ENCODE results near the gene NLK. TPM values are rescaled to one million over a fixed set of nuclear protein-coding genes. Genes with fewer than 3 reads are reported as not detected.

The NLK gene
- total RNA-seq, 1 donor from 2014 or later: 30.6 TPM

GRCh38 chr17:28166478-28166877 is 124.0 kb downstream of the NLK start:
- Histone ChIP-seq H2AFZ (ENCODE audit: low read depth, low read length) (no peak overlapping the region), H3K36me3 (ENCODE audit: insufficient read depth, low read length) (peaks cover 7% of the 10 kb centered on the region), H4K20me1 (ENCODE audit: insufficient read depth, low read length) (peaks cover 5% of the 10 kb centered on the region), H3K9me3 (ENCODE audit: insufficient read depth, low read depth, low read length) (no peaks in the 10 kb centered on the region), H3K79me2 (ENCODE audit: insufficient read depth, low read length) (no peaks in the 10 kb centered on the region), H3K4me1 (ENCODE audit: insufficient read depth, low read length) (peaks cover 8% of the 10 kb centered on the region), H3K9ac (ENCODE audit: low read length) (no peak overlapping the region), H3K27me3 (ENCODE audit: insufficient read depth, low read length) (no peaks in the 10 kb centered on the region), H3K4me3 (ENCODE audit: insufficient read depth, low read depth, low read length) (no peak overlapping the region), H3K27ac (ENCODE audit: low read depth, low read length) (no peak overlapping the region), H3K4me2 (ENCODE audit: low read length) (no peak overlapping the region)
- Mint-ChIP-seq H3K4me3 (ENCODE audit: unreplicated experiment) (no peak overlapping the region), H3K9me3 (ENCODE audit: unreplicated experiment) (no peaks in the 10 kb centered on the region), H3K4me1 (ENCODE audit: low read depth, unreplicated experiment) (peaks cover 6% of the 10 kb centered on the region), H3K27ac (ENCODE audit: unreplicated experiment) (no peak overlapping the region), H3K27me3 (ENCODE audit: low read depth, unreplicated experiment) (no peaks in the 10 kb centered on the region), H3K36me3 (ENCODE audit: low read depth, unreplicated experiment) (peaks cover 2% of the 10 kb centered on the region)
- FAIRE-seq: no peak
- DNase-seq (ENCODE audit: low read depth): no peak
- TF ChIP-seq CTCF (IDR thresholded peaks at IDR 0.05; ENCODE audit: insufficient read depth, low read depth, low read length): no peak
- TF ChIP-seq EZH2 (IDR thresholded peaks at IDR 0.05; ENCODE audit: insufficient read depth, low read length): no peak

DNA sequence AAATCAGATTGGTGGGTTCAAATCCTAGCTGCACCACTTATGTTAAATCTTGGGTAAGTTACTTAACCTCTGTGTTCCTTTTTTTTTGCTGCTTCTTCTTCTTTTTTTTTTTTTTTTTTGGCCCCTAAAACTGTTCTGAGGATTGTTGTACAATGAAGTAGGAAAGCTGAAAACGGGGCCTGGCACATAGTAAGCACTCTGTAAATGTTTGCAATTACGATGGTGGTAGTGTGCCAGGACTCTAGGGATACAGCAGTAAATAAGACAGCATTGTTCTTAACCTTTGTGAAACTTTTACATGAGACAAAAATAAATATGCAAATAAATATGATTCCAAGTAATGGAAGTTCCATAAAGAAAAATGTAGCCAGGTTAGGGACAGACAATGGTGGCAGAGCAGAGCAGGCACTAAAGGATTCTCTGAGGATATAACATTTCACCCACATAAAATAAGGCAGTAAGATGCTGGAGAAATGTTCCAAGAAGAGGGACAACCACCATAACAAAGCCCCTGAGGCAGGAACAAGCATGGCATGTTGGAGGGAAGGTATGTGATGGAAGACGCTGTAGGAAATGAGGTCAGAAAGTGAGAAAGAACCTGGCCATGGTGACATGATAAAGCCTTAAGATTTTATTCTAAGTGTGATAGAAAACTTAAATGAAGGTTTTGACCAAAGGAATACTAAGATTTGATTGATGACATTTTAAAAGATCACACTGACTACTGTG is 127.3 kb downstream of the NLK start:
- DNase-seq (ENCODE audit: low read depth) (no peak), FAIRE-seq (no peak)
- Mint-ChIP-seq H3K27me3 (ENCODE audit: low read depth, unreplicated experiment) (no peaks in the 10 kb centered on the region), H3K36me3 (ENCODE audit: low read depth, unreplicated experiment) (peaks cover 7% of the 10 kb centered on the region), H3K4me3 (ENCODE audit: unreplicated experiment) (no peak overlapping the region), H3K4me1 (ENCODE audit: low read depth, unreplicated experiment) (peaks cover 16% of the 10 kb centered on the region), H3K9me3 (ENCODE audit: unreplicated experiment) (no peaks in the 10 kb centered on the region), H3K27ac (ENCODE audit: unreplicated experiment) (no peak overlapping the region)
- Histone ChIP-seq H4K20me1 (ENCODE audit: insufficient read depth, low read length) (peaks cover 5% of the 10 kb centered on the region), H3K27me3 (ENCODE audit: insufficient read depth, low read length) (no peaks in the 10 kb centered on the region), H3K4me2 (ENCODE audit: low read length) (no peak overlapping the region), H3K79me2 (ENCODE audit: insufficient read depth, low read length) (no peaks in the 10 kb centered on the region), H2AFZ (ENCODE audit: low read depth, low read length) (no peak overlapping the region), H3K27ac (ENCODE audit: low read depth, low read length) (no peak overlapping the region), H3K9me3 (ENCODE audit: insufficient read depth, low read depth, low read length) (no peaks in the 10 kb centered on the region), H3K4me1 (ENCODE audit: insufficient read depth, low read length) (peaks cover 8% of the 10 kb centered on the region), H3K36me3 (ENCODE audit: insufficient read depth, low read length) (peaks cover 19% of the 10 kb centered on the region), H3K4me3 (ENCODE audit: insufficient read depth, low read depth, low read length) (no peak overlapping the region), H3K9ac (ENCODE audit: low read length) (no peak overlapping the region)
- TF ChIP-seq EZH2 (IDR thresholded peaks at IDR 0.05; ENCODE audit: insufficient read depth, low read length): no peak
- no peak for TF ChIP-seq CTCF (IDR thresholded peaks at IDR 0.05; ENCODE audit: insufficient read depth, low read depth, low read length)

DNA sequence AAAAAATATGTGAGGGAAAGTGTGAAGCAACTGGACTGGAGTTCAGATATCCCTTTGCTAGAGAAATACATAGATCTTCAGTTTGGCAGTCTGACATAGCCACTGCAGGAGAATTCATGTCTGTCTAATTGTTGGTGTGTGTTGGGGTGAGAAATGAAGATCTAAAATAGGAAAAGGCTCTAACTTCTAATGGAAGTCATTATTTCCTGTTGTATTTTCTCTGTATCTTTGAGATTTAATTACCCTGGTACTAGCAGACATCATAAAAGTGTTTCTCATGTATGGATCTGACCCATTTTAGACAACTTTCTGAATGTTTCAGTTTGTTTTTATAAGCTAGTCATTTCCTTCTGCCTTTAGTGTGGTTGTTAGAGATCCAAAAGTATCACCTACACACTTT is 128.3 kb downstream of the NLK start:
- Histone ChIP-seq H3K9ac (ENCODE audit: low read length) (peak overlapping the region; percentile 6), H3K27me3 (ENCODE audit: insufficient read depth, low read length) (no peaks in the 10 kb centered on the region), H3K4me2 (ENCODE audit: low read length) (peak overlapping the region; percentile 46), H3K9me3 (ENCODE audit: insufficient read depth, low read depth, low read length) (no peaks in the 10 kb centered on the region), H2AFZ (ENCODE audit: low read depth, low read length) (no peak overlapping the region), H3K27ac (ENCODE audit: low read depth, low read length) (no peak overlapping the region), H3K4me1 (ENCODE audit: insufficient read depth, low read length) (peaks cover 8% of the 10 kb centered on the region), H3K4me3 (ENCODE audit: insufficient read depth, low read depth, low read length) (no peak overlapping the region), H4K20me1 (ENCODE audit: insufficient read depth, low read length) (peaks cover 5% of the 10 kb centered on the region), H3K79me2 (ENCODE audit: insufficient read depth, low read length) (no peaks in the 10 kb centered on the region), H3K36me3 (ENCODE audit: insufficient read depth, low read length) (peaks cover 20% of the 10 kb centered on the region)
- Mint-ChIP-seq H3K4me1 (ENCODE audit: low read depth, unreplicated experiment) (peaks cover 16% of the 10 kb centered on the region), H3K27ac (ENCODE audit: unreplicated experiment) (no peak overlapping the region), H3K27me3 (ENCODE audit: low read depth, unreplicated experiment) (no peaks in the 10 kb centered on the region), H3K9me3 (ENCODE audit: unreplicated experiment) (no peaks in the 10 kb centered on the region), H3K4me3 (ENCODE audit: unreplicated experiment) (no peak overlapping the region), H3K36me3 (ENCODE audit: low read depth, unreplicated experiment) (peaks cover 7% of the 10 kb centered on the region)
- no peak for TF ChIP-seq CTCF (IDR thresholded peaks at IDR 0.05; ENCODE audit: insufficient read depth, low read depth, low read length)
- TF ChIP-seq EZH2 (IDR thresholded peaks at IDR 0.05; ENCODE audit: insufficient read depth, low read length): no peak
- no peak for DNase-seq (ENCODE audit: low read depth)
- FAIRE-seq: no peak

Measured in astrocyte (in vitro differentiated cells and primary cell).